HG02943 (cell line): Measurements from ENCODE around the gene SRRT.
"Not testable (repeated sequence)": the region's sequence is repeated elsewhere in the genome, so short reads cannot be mapped to it uniquely, and the experiment has no call there.

Experiments
- ATAC-seq: cut with Tn5 transposase; IDR thresholded peaks from one replicate; pipeline ENCODE4 v1.9.1; 2021; ENCODE audit warnings: mild to moderate bottlenecking, low read depth, moderate library complexity; ENCODE audit not compliant: unreplicated experiment

SRRT gene

GRCh38 chr7:100854146-100854895, 20.6 kb upstream of the SRRT start:
- ATAC-seq: no peak

- not testable (repeated sequence) for ATAC-seq
Observed at GRCh38 chr7:100854899-100855298, 20.0 kb upstream of the SRRT start.

GRCh38 chr7:100855515-100855914, 19.4 kb upstream of the SRRT start:
- no peak for ATAC-seq

GRCh38 chr7:100856871-100857282, 18.0 kb upstream of the SRRT start:
- no peak for ATAC-seq

GRCh38 chr7:100859856-100860255, 15.0 kb upstream of the SRRT start:
- ATAC-seq: no peak

- ATAC-seq: no peak
Observed at GRCh38 chr7:100860702-100861615, 13.9 kb upstream of the SRRT start.

GRCh38 chr7:100861616-100861985, 13.3 kb upstream of the SRRT start:
- no peak for ATAC-seq

GRCh38 chr7:100863406-100863950, 11.4 kb upstream of the SRRT start:
- ATAC-seq: no peak

- no peak for ATAC-seq
Observed at GRCh38 chr7:100864263-100864845, 10.5 kb upstream of the SRRT start.

GRCh38 chr7:100865372-100865911, 9.5 kb upstream of the SRRT start:
- ATAC-seq: no peak

GRCh38 chr7:100865938-100866728, 8.8 kb upstream of the SRRT start:
- ATAC-seq: no peak

- no peak for ATAC-seq
Observed at GRCh38 chr7:100866729-100867039, 8.2 kb upstream of the SRRT start.

GRCh38 chr7:100867040-100867775, 7.7 kb upstream of the SRRT start, which contains the start of gene TRIP6:
TRIP6 (plus strand) TSS chr7:100867387; CDS start chr7:100867498, 111 bp downstream.
- no peak for ATAC-seq

- no peak for ATAC-seq
Observed at GRCh38 chr7:100867776-100868485, 7.0 kb upstream of the SRRT start.

GRCh38 chr7:100873599-100874299, 1.2 kb upstream of the SRRT start:
- no peak for ATAC-seq

- ATAC-seq: no peak
Observed at GRCh38 chr7:100874300-100874576, 665 bp upstream of the SRRT start.

- peak; percentile 23 for ATAC-seq
Observed at GRCh38 chr7:100875356-100875751, 451 bp downstream of the SRRT start.

- ATAC-seq: no peak
Observed at GRCh38 chr7:100878013-100878412, 3.1 kb downstream of the SRRT start.
